NCI-H2171 treated with DMSO at 0.1 percent for 48 hours (cell line): Measurements from ENCODE around the gene BHLHE41.

Experiments used
- DNase-seq: peaks from one replicate; lab custom pipeline; 2025; lab: John Stamatoyannopoulos, UW

BHLHE41 gene

DNA sequence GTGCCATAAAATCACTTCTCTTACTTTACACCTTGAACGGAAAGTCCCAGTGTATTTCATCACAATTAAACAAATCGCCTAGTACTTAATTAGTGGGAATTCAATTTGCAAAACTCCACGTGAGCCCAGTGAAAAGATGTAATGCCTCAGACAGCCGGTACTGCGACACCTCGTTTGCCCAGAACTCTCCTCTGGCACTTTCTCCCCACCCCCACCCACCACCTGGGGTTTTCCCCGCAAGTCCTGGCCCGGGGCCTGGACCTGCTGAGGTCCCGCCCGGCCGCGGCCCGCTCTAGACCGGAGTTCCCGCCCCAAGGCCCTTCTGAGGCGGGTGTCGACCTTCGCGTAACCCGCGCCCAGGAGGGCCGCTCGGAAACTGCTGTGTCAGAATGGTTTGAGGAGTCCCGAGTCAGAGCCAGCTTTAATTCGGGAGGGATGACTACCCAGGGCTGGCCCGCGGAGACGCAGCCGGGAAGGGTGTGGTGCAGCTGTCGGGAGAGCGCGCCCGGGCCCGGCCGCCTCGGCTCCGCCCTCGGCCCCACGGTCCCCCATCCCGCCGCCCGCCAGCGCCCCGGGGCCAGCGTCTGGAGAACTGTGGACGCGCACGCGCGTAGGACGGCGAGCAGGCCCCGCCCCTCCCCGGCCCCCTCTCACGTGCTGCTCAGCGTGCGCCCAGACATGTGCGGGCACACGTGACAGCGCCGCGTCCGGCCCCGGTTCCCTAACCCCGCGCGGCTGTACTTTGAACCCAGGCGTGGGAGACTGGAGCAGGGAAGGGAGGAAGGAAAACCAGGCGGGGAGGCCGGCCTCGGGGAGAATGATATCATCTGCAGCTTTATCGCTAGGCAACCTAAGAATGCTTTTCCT, 10.8 kb downstream of the BHLHE41 start:
- peak; percentile 83 for DNase-seq

DNA sequence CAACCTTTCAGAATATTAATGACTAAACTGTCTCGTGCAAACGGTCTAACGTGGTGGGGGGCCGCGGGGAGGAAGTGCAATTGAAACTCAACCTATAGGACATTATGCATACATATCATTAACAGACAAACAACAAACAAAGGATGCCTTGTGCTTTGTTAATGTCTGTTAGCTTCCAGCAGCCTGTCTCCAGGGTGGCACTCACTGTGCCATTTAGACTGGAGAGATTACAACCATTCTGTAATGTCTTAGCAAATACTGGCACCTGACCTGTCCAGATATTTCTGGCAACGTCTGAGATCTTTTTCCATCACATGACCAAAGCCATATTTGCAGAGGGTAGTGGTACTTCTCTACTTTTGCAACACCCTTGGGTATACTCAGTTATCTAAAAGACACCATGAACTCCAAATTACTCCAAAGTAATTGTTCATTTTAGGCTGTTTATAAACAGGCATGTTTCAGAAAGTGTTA, 11.6 kb downstream of the BHLHE41 start:
- DNase-seq = no peak

DNA sequence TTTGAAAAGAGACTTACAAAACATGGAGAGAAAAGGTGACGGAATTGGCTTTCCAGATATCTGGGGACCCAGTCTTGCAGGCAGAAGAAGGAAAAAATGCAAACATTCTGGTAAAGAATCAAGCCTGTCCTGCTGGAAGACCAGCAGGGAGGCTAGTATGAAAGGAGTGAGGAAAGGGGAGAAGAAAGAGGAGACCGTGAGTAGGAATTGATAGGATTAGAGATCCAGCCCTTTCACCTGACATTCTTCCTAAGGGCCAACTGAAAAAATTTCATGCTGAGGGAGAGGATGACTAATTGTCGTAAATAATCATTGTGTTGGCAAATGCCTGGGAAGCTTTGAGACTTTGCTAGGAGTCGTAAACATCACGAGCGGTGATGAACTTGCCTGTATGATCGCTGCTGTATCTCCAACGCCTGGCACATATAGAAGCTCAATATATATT, 12.1 kb downstream of the BHLHE41 start:
- no peak for DNase-seq

DNA sequence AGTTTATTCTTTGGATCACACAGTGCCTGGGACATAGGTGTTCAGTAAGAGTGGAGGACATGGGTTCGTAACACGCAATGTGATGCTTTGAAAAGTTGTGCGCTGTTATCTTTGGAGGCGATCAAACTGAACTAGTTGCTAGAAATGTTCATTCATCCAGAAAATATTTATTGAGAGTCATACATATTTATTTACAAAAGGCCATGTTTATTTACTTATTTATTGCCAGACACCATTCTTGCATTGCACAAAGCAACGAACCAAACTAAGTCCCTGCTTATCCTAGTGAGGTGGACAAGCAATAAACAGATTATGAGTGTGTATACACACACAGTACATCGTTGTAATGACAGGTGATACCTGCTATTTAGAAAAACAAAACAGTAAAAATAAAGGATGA, 12.6 kb downstream of the BHLHE41 start:
- DNase-seq = no peak

DNA sequence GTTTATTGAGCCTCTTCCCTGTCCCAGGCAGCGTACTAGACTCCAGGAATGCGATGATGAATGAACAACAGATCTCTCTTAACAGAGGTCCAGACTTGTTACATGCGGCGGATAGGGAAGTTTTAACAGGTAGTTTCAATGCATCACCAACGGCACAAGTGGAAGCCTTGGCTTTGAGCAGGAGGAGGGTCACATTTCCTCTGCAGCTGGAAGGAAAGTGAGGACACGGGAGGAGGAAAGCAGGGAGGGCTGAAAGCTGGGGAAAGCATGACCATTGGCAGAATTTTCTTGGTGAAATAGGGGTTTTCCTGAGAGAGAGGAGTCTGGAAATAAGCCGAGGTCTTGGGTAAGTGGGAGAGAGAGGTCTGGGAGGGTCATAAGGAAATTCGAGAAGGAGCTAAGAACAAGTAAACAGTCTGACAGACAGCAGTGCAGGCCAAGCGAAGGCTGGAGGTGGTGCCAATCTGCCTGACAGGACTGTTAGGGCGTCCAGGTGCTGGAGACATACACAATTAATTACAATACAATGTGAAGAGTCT, 15.4 kb downstream of the BHLHE41 start:
- peak; percentile 46 for DNase-seq

DNA sequence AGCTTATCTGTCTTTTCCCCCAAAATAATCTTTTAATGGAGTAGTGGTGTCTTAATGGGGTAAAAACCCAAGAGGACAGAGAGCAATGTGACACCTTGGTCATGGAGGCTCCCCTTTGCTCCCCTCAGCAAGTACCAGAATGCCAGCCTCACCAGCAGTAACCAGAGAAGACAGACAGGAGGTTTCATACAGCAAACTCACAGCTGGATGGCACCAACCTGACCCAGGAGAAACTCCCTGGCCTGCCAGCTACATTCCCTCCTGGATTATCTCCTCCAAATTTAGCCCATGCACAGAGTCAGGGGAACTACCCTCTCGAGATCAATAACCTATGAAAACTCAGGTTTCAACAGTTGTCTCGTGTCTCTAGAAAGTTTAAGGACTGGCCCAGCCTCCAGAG, 15.9 kb downstream of the BHLHE41 start:
- DNase-seq = no peak

GRCh38 chr12:26106347-26106746, 18.5 kb downstream of the BHLHE41 start:
- no peak for DNase-seq

GRCh38 chr12:26102953-26103352, 21.9 kb downstream of the BHLHE41 start:
- no peak for DNase-seq

GRCh38 chr12:26101763-26102162, 23.1 kb downstream of the BHLHE41 start:
- no peak for DNase-seq

DNA sequence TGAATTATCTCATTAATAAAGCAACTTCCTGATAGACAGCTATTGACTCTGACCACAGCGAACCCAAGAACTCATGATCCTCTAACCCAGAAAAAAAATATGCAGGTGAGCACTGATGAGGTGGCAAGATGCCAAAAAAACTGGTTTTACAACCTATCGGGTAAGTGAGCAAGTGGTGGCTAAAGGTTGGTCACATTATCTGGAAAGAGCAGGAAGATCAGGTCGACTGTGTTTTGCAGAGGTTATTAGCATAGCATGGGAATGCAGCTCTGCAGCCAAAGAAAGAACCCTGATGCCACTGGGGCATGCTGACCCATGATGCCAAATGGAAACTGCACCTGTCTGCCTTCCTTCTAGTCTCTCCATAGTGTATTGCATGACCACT, 23.5 kb downstream of the BHLHE41 start:
- DNase-seq = peak; percentile 4

- DNase-seq = no peak
Measured at GRCh38 chr12:26100666-26101349, 24.0 kb downstream of the BHLHE41 start.

DNA sequence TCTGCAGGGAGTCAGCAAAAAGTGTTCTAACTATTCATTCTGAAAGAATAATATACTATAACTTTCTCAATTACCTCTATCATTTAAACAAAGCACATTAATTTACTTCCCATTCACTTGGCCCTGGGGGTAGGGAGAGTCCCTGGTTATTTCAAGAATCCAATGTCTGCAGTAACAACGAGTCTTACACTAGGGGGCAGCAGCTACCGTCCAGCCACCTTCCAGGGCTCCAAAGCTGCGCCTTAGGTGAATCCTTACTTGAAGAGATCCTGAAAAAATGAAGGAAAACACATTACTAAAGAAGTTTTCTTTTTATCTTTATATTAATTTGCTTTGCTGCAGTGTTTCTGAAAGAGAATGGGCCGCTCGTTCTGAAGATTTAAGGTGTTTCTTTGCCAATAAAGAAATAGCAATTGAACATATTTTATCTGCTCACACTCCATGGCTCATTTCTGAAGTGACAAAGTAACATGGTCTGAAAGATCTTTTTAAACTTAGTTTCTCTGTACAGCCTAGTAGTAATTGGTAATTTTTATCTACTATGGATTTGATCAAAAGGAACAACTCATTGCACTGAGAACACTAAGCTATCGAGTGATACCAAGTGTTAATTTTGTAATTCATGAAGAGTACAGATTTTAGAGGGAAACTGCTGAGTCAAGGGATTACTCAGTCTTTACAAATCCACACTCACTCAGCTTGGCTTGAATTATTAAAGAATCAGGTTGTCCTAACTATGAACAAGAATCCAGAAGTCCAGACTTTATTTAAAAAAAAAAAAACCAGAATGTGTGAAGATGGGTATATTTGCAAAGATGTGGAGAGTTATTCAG, 27.6 kb downstream of the BHLHE41 start:
- peak; percentile 77 for DNase-seq

- DNase-seq = no peak
Measured at GRCh38 chr12:26096036-26096435, 28.8 kb downstream of the BHLHE41 start.

DNA sequence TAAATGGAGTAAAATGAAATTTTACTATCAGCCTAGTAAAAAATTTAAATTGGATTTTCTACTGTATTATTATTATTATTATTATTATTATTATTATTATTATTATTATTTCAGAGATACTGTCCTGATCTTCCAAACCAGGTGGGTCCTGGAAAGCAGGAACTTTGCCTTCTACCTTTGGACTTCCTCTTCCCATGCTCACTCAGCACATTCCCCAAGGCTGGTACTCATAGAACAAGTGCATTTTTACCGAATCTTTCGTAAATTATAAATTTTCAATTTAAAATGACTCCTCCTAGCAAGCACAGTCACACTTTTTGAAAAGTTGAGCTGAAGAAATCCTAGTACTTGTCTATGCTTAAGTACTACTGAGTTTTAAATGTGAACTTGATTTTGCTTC, 29.7 kb downstream of the BHLHE41 start:
- no peak for DNase-seq

DNA sequence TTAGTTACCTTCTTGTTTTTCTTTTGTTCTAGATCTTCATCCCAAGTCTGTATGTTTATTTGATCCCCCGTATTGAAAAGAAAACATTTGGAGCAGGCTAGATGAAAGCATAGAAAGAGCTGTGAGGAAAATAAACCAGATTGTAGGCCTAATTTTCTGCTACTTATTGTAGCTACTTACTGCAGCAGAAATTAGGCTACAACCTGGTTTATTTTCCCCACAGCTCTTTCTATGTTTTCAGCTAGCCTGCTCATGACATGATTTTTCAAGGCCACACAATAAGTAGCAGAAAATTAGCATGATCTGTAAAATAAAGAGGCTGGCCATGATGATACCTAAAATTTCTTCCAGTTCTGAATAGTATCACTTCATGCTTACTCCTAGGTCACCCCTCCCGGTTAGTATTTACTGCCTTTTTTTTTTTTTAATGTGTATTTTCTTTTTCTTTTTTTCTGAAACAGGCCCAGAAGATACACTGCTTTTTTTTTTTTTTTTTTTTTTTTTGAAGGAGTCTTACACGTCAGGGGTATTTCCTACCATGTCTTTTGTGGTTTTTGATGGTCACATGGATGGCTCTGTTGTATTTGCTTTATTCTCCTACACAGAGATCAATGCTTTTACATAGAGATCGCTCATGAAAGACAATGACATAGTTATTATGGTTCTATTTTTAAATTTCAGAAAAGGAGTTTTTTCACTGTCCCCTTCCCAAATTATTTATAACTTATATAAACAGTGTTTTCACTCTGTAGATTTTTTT, 32.3 kb downstream of the BHLHE41 start:
- DNase-seq = no peak

- DNase-seq = no peak
Measured at GRCh38 chr12:26091822-26092221, 33.0 kb downstream of the BHLHE41 start.

DNA sequence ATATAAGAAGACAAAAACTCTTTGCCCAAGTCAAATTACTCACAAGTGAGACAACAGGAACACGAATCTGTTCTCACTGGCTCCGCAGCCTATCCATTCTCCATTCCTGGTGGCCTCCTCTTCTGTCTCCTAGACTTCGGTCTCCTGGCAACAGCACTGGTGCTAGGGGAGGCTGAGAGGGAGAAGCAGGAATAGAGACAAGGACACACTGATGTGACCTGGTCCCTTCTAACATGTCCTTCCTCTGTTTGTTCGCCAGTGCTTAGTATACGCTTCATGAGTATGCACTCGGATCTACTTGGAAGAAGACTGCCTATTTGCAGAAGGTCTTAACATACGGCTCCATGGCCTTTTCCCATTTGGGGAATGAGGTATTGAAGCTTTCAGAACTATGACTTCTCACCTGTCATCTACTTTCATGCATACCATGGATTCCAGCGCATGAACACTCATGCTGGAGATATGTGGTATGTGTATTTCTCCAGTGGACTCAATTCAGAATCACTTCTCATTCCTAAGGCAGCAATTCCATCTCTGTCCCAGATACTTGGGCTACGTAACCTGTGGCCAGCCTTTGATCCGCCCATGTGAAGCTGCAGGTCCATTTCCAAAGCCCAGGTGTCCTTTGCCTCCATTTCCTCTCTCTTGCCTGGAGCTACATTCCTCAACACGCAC, 33.9 kb downstream of the BHLHE41 start:
- DNase-seq = no peak

DNA sequence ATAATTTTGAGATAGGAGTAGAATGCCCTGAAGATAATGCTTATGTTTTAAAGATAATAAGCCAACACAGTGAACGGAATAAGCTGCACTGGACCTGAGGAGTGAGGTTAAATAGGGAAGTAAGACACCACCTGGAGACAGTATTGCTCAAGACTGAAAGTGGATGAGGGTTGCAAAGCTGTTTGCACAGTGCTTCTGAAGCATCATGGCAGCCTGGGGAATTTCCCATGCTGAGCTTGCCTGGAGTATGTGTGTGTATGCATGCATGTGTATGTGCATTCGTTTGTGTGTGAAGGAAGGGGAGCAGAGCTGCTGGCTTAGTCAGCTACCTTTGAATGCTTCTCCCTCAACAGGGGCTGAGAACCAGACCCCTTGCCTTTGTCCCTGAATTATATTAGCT, 35.8 kb downstream of the BHLHE41 start:
- DNase-seq = no peak

DNA sequence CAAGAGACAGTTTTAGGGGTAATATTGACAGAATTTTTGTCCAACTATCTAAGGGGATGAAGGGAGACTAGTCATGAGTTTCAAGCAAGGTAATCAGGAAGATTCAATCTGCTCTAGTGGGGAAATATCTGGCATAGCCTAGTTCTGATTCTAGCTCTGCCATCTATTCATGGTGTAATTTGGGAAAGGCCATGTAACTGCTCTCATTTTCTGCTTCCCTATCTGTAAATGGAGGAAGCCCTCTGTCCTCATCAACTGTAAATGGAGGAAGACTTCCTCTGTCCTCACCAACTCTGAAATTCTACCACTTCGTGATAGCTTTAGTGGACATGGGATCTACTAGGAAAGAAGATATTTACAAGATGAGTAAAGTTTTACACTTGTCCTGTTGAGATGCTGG, 37.9 kb downstream of the BHLHE41 start:
- no peak for DNase-seq

GRCh38 chr12:26080911-26081310, 43.9 kb downstream of the BHLHE41 start:
- DNase-seq = no peak
